Neural cell (in vitro differentiated cells): ENCODE measurements around the gene COPZ2. TPM values are rescaled to one million over a fixed set of nuclear protein-coding genes. Genes with fewer than 3 reads are reported as not detected.
A peak's percentile ranks its signal among the peaks of the same experiment; 100 is the strongest.

Source experiments
- H2AFZ ChIP-seq: fragments of 200-600, 300-800 bp; sonication (generic), shearing (Covaris generic); 2 replicates; pipeline ENCODE4 v1.6.0; 2014; ENCODE audit warnings: low read depth, mild to moderate bottlenecking, antibody characterized with exemption, low read length, moderate library complexity
- H3F3A ChIP-seq: fragments of 200-600 bp; shearing (Covaris generic); 2 replicates; pipeline ENCODE4 v1.6.1; 2016; ENCODE audit warnings: mild to moderate bottlenecking, moderate library complexity, mixed read lengths, antibody characterized with exemption, low read length; ENCODE audit not compliant: insufficient read depth, poor library complexity, severe bottlenecking
- H3K27ac ChIP-seq: fragments of 200-600, 300-800 bp; sonication (generic), shearing (Covaris generic); 2 replicates; pipeline ENCODE4 v1.5.1; 2014; ENCODE audit warnings: mild to moderate bottlenecking, low read length, moderate library complexity
- H3K27me3 ChIP-seq: fragments of 300-800, 200-600 bp; sonication (generic), shearing (Covaris generic); 2 replicates; pipeline ENCODE4 v1.6.0; 2014; ENCODE audit warnings: mild to moderate bottlenecking, low read depth, low read length, moderate library complexity; ENCODE audit not compliant: insufficient read depth
- H3K36me3 ChIP-seq: fragments of 300-800, 200-600 bp; sonication (generic), shearing (Covaris generic); 2 replicates; pipeline ENCODE4 v1.5.1; 2014; ENCODE audit warnings: mild to moderate bottlenecking, antibody characterized with exemption, low read length, moderate library complexity; ENCODE audit not compliant: insufficient read depth
- H3K4me2 ChIP-seq: fragments of 300-800, 200-600 bp; sonication (generic), shearing (Covaris generic); 2 replicates; pipeline ENCODE4 v1.6.0; 2014; ENCODE audit warnings: mild to moderate bottlenecking, low read length
- H3K4me3 ChIP-seq: fragments of 300-800, 200-600 bp; sonication (generic), shearing (Covaris generic); 2 replicates; pipeline ENCODE4 v1.5.1; 2014; ENCODE audit warnings: mild to moderate bottlenecking, low read length, moderate library complexity
- H3K79me2 ChIP-seq: fragments of 200-600 bp; shearing (Covaris generic); replicated peaks from 2 replicates; pipeline ENCODE4 v1.6.0; 2014; ENCODE audit warnings: mild to moderate bottlenecking, low read length, moderate library complexity; ENCODE audit not compliant: insufficient read depth
- H3K9ac ChIP-seq: fragments of 300-800, 200-600 bp; sonication (generic), shearing (Covaris generic); 2 replicates; pipeline ENCODE4 v1.6.1; 2016; ENCODE audit warnings: mild to moderate bottlenecking, low read length, mixed read lengths
- H3K9me2 ChIP-seq: fragments of 200-600 bp; shearing (Covaris generic); 2 replicates; pipeline ENCODE4 v1.6.1; 2016; ENCODE audit warnings: mild to moderate bottlenecking, low read length, mixed read lengths; ENCODE audit not compliant: insufficient read depth
- H3K9me3 ChIP-seq: fragments of 200-600, 300-800 bp; sonication (generic), shearing (Covaris generic); 2 replicates; pipeline ENCODE4 v1.6.1; 2016; ENCODE audit warnings: mild to moderate bottlenecking, mixed run types, low read length, moderate library complexity, mixed read lengths
- H4K20me1 ChIP-seq: fragments of 200-600 bp; shearing (Covaris generic); 2 replicates; pipeline ENCODE4 v1.6.1; 2016; ENCODE audit warnings: mild to moderate bottlenecking, mixed run types; ENCODE audit not compliant: insufficient read depth
- EP300 ChIP-seq: fragments of 450-650 bp; conservative IDR thresholded peaks from 2 replicates; pipeline ENCODE4 v1.6.1; 2014; ENCODE audit warnings: antibody characterized with exemption, mild to moderate bottlenecking, moderate library complexity; ENCODE audit not compliant: poor library complexity, severe bottlenecking
- EZH2 ChIP-seq: fragments of 200-600, 300-800 bp; shearing (Covaris generic), sonication (generic); IDR thresholded peaks from 2 replicates; pipeline ENCODE4 v1.6.1; 2014; ENCODE audit warnings: antibody characterized with exemption, low read length, borderline replicate concordance, mild to moderate bottlenecking; ENCODE audit not compliant: insufficient read depth, poor library complexity, severe bottlenecking
- MXI1 ChIP-seq: fragments of 450-650 bp; conservative IDR thresholded peaks from 2 replicates; pipeline ENCODE4 v1.6.1; 2014; ENCODE audit warnings: antibody characterized with exemption, mild to moderate bottlenecking; ENCODE audit not compliant: poor library complexity, severe bottlenecking
- RAD21 ChIP-seq: fragments of 450-650 bp; conservative IDR thresholded peaks from 2 replicates; pipeline ENCODE4 v1.6.1; 2014; ENCODE audit warnings: antibody characterized with exemption, mild to moderate bottlenecking, moderate library complexity
- SMC3 ChIP-seq: fragments of 450-650 bp; conservative IDR thresholded peaks from 2 replicates; pipeline ENCODE4 v1.6.1; 2014; ENCODE audit warnings: antibody characterized with exemption, mild to moderate bottlenecking, moderate library complexity; ENCODE audit not compliant: poor library complexity
- polyA plus RNA-seq: library from polyadenylated mRNA; depleted of rRNA; stranded (reverse); fragments of >200 nt; gene quantifications from 2 replicates; pipeline ENCODE4 v1.2.3, GENCODE V29; 2014
- small RNA-seq, 3 experiments: library from RNA; depleted of rRNA; stranded (forward); fragments of <200 nt; gene quantifications; one replicate each; pipeline ENCODE3, GENCODE V24; 2012
- TF ChIP-seq, protein P1 (sequence below): IDR thresholded peaks from 2 replicates; pipeline ENCODE4 v1.6.1; 2012; ENCODE audit warnings: borderline replicate concordance
- TF ChIP-seq, protein P2 (sequence below): fragments of 450-650 bp; IDR thresholded peaks from 2 replicates; pipeline ENCODE4 v1.5.1; 2014; ENCODE audit warnings: antibody characterized with exemption, mild to moderate bottlenecking, moderate library complexity; ENCODE audit not compliant: poor library complexity, severe bottlenecking

COPZ2 gene
- polyA plus RNA-seq, 1 donor from 2014 or later: not detected

GRCh38 chr17:47980541-47980940 lies 57.1 kb downstream of the COPZ2 start:
- Histone ChIP-seq H4K20me1 (no peaks in the 10 kb centered on the region), H3K27me3 (no peaks in the 10 kb centered on the region), H3K4me3 (no peak overlapping the region), H3K79me2 (no peaks in the 10 kb centered on the region), H3K9ac (no peak overlapping the region), H2AFZ (no peak overlapping the region), H3K36me3 (peaks cover 4% of the 10 kb centered on the region), H3K9me2 (no peaks in the 10 kb centered on the region), H3F3A (no peaks in the 10 kb centered on the region), H3K27ac (no peak overlapping the region), H3K9me3 (no peaks in the 10 kb centered on the region), H3K4me2 (no peak overlapping the region)
- TF ChIP-seq, protein P1, sequence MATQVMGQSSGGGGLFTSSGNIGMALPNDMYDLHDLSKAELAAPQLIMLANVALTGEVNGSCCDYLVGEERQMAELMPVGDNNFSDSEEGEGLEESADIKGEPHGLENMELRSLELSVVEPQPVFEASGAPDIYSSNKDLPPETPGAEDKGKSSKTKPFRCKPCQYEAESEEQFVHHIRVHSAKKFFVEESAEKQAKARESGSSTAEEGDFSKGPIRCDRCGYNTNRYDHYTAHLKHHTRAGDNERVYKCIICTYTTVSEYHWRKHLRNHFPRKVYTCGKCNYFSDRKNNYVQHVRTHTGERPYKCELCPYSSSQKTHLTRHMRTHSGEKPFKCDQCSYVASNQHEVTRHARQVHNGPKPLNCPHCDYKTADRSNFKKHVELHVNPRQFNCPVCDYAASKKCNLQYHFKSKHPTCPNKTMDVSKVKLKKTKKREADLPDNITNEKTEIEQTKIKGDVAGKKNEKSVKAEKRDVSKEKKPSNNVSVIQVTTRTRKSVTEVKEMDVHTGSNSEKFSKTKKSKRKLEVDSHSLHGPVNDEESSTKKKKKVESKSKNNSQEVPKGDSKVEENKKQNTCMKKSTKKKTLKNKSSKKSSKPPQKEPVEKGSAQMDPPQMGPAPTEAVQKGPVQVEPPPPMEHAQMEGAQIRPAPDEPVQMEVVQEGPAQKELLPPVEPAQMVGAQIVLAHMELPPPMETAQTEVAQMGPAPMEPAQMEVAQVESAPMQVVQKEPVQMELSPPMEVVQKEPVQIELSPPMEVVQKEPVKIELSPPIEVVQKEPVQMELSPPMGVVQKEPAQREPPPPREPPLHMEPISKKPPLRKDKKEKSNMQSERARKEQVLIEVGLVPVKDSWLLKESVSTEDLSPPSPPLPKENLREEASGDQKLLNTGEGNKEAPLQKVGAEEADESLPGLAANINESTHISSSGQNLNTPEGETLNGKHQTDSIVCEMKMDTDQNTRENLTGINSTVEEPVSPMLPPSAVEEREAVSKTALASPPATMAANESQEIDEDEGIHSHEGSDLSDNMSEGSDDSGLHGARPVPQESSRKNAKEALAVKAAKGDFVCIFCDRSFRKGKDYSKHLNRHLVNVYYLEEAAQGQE: no peak

DNA sequence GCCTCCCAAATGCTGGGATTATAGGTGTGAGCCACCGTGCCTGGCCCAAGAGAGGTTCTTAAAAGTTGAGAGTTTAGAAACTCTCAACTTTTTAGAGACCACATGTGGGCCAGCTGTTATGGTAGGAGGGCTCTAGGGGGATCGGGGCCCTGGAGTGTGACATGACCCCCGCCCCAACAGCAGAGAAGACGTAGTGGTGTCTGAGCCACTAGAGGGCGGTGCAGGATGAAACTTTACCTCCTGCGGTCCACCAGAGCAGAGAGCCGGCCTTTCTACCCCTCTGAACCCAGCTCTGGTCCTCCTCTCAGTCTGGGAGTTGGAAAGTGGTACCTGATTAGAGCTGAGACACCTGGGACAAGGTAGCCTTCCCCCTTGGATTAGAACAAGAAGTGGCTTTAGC lies 59.3 kb downstream of the COPZ2 start:
- Histone ChIP-seq H3K4me3 (no peak overlapping the region), H3K27ac (no peak overlapping the region)
- TF ChIP-seq RAD21: peak; percentile 98
- no peak for TF ChIP-seq MXI1
- TF ChIP-seq, protein P1: no peak
- TF ChIP-seq, protein P2, sequence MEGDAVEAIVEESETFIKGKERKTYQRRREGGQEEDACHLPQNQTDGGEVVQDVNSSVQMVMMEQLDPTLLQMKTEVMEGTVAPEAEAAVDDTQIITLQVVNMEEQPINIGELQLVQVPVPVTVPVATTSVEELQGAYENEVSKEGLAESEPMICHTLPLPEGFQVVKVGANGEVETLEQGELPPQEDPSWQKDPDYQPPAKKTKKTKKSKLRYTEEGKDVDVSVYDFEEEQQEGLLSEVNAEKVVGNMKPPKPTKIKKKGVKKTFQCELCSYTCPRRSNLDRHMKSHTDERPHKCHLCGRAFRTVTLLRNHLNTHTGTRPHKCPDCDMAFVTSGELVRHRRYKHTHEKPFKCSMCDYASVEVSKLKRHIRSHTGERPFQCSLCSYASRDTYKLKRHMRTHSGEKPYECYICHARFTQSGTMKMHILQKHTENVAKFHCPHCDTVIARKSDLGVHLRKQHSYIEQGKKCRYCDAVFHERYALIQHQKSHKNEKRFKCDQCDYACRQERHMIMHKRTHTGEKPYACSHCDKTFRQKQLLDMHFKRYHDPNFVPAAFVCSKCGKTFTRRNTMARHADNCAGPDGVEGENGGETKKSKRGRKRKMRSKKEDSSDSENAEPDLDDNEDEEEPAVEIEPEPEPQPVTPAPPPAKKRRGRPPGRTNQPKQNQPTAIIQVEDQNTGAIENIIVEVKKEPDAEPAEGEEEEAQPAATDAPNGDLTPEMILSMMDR: peak; percentile 94
- TF ChIP-seq EP300: no peak
- no peak for TF ChIP-seq EZH2
- peak; percentile 100 for TF ChIP-seq SMC3

More for the DNA sequence above, 59.3 kb downstream of the COPZ2 start:
- H3K9me3 ChIP-seq: no peaks in the 10 kb centered on the region
- no peaks in the 10 kb centered on the region for H3K9me2 ChIP-seq
- no peaks in the 10 kb centered on the region for H3K79me2 ChIP-seq
- no peaks in the 10 kb centered on the region for H3F3A ChIP-seq
- H3K27me3 ChIP-seq: no peaks in the 10 kb centered on the region
- H2AFZ ChIP-seq: no peak overlapping the region
- peaks cover 4% of the 10 kb centered on the region for H3K36me3 ChIP-seq
- no peak overlapping the region for H3K9ac ChIP-seq
- H4K20me1 ChIP-seq: no peaks in the 10 kb centered on the region
- H3K4me2 ChIP-seq: no peak overlapping the region

Small RNAs within 50 kb of the gene (small RNA-seq; reads per million reads assigned to genes)
- gene AC004477.2: 0 reads per million in 3 experiments
- 441 to 1,225 (median 1,217) reads per million in 3 experiments for gene MIR152

Other genes starting within 250 kb of the COPZ2 start
- gene OSBPL7, start 216.0 kb downstream of the COPZ2 start, polyA plus RNA-seq: 10.0 and 11.4 TPM in 2 replicates
- gene MRPL10, start 206.3 kb downstream of the COPZ2 start, polyA plus RNA-seq: 33.8 and 34.2 TPM in 2 replicates
- gene LRRC46, start 206.1 kb downstream of the COPZ2 start, polyA plus RNA-seq: 0.12 and 0.56 TPM in 2 replicates
- gene SCRN2, start 196.5 kb downstream of the COPZ2 start, polyA plus RNA-seq: 94.0 and 104 TPM in 2 replicates
- 0.42 and 0.44 TPM in 2 replicates for gene SP6, start 186.6 kb downstream of the COPZ2 start, polyA plus RNA-seq
- gene SP2, start 141.6 kb downstream of the COPZ2 start, polyA plus RNA-seq: 0.25 and 0.48 TPM in 2 replicates
- 1.7 and 2.0 TPM in 2 replicates for gene PNPO, start 96.2 kb downstream of the COPZ2 start, polyA plus RNA-seq
- not detected in 2 replicates for gene PRR15L, start 79.9 kb downstream of the COPZ2 start, polyA plus RNA-seq
- 343 and 358 TPM in 2 replicates for gene CDK5RAP3, start 66.7 kb downstream of the COPZ2 start, polyA plus RNA-seq
- 48.4 and 67.1 TPM in 2 replicates for gene NFE2L1, start 10.6 kb upstream of the COPZ2 start, polyA plus RNA-seq
- gene CBX1, start 63.7 kb upstream of the COPZ2 start, polyA plus RNA-seq: 336 and 363 TPM in 2 replicates
- 29.0 and 34.7 TPM in 2 replicates for gene SNX11, start 70.0 kb upstream of the COPZ2 start, polyA plus RNA-seq